Body of pancreas (tissue), 4 donors: ENCODE measurements around the gene ADGRV1.

Experiments
- CTCF ChIP-seq, 7 experiments: fragments of 450-650 bp in 4 of 7; fragments of 200-600 bp in 3 of 7; sonication (generic) in 3 of 7; IDR thresholded peaks; one replicate each; pipeline ENCODE4 v1.5.1; 2016 to 2019; ENCODE audit warnings: antibody characterized with exemption in 7 of 7
- POLR2A ChIP-seq, 3 donors: fragments of 450-650 bp; IDR thresholded peaks; one replicate each; pipeline ENCODE4 v1.6.1; 2016; ENCODE audit warnings: antibody characterized with exemption in 3 of 3, mild to moderate bottlenecking in 2 of 3

GRCh38 chr5:91059409-91059808 lies 500.8 kb downstream of the ADGRV1 start:
- TF ChIP-seq CTCF (IDR thresholded peaks at IDR 0.05) = no peak
- no peak for TF ChIP-seq POLR2A (IDR thresholded peaks at IDR 0.05)
